Left ventricle myocardium inferior (tissue), 1 donor: ENCODE data around the gene UGT2A3. TPM values are rescaled to one million over a fixed set of nuclear protein-coding genes. Genes with fewer than 3 reads are reported as not detected.

Experiments
- DNase-seq: peaks from one replicate; pipeline ENCODE4 v3.0.0-alpha.2; 2020
- H3K27ac ChIP-seq: fragments of 200-600 bp; replicated peaks from 2 replicates; pipeline ENCODE4 v1.8.0; 2021
- H3K27me3 ChIP-seq: fragments of 200-600 bp; 2 replicates; pipeline ENCODE4 v1.8.0; 2021; ENCODE audit warnings: low read depth
- H3K36me3 ChIP-seq: fragments of 200-600 bp; 2 replicates; pipeline ENCODE4 v1.8.0; 2021
- H3K4me1 ChIP-seq: fragments of 200-600 bp; 2 replicates; pipeline ENCODE4 v1.8.0; 2021
- H3K4me3 ChIP-seq: fragments of 200-600 bp; 2 replicates; pipeline ENCODE4 v1.8.0; 2021; ENCODE audit warnings: mild to moderate bottlenecking, moderate library complexity
- H3K9me3 ChIP-seq: fragments of 200-600 bp; replicated peaks from 2 replicates; pipeline ENCODE4 v1.8.0; 2021
- CTCF ChIP-seq: fragments of 200-600 bp; IDR thresholded peaks from 2 replicates; pipeline ENCODE4 v1.8.0; 2021; ENCODE audit warnings: antibody characterized with exemption, mild to moderate bottlenecking, borderline replicate concordance
- intact Hi-C: fragments of 100-400 bp; cut with micrococcal nuclease; formaldehyde crosslinking; loops from one replicate; pipeline ENCODE4 v1.11.0; 2022
- total RNA-seq: library from RNA; stranded (reverse); fragmentation: NEBNext Ultra II Directional; extraction: Animal tissue kit (Norgen Biotek cat#: 25700); gene quantifications from one replicate; pipeline ENCODE4 v1.2.1, GENCODE V29; 2021
- donor health status: DM: no; HTN: yes; CAD: no; lungs with severe emphysema.

The UGT2A3 gene
- total RNA-seq, 1 donor from 2014 or later: not detected

- Histone ChIP-seq H3K36me3 (no peaks in the 10 kb centered on the region), H3K4me3 (no peak overlapping the region), H3K27ac (no peak overlapping the region), H3K4me1 (no peaks in the 10 kb centered on the region), H3K9me3 (peaks cover 6% of the 10 kb centered on the region), H3K27me3 (no peaks in the 10 kb centered on the region)
- no peak for TF ChIP-seq CTCF
- no peak for DNase-seq
- intact Hi-C loops: no loop called here
Observed at GRCh38 chr4:68891678-68892077, 59.9 kb downstream of the UGT2A3 start.

GRCh38 chr4:68885545-68885944 is 66.1 kb downstream of the UGT2A3 start:
- H3K9me3 ChIP-seq: no peaks in the 10 kb centered on the region
- H3K27me3 ChIP-seq: no peaks in the 10 kb centered on the region
- no peaks in the 10 kb centered on the region for H3K4me1 ChIP-seq
- no peak overlapping the region for H3K27ac ChIP-seq
- DNase-seq: no peak
- H3K36me3 ChIP-seq: no peaks in the 10 kb centered on the region
- intact Hi-C loops: no loop called here
- no peak for TF ChIP-seq CTCF
- H3K4me3 ChIP-seq: no peak overlapping the region

- intact Hi-C loops: no loop called here
- no peak for DNase-seq
- H3K27ac ChIP-seq: no peak overlapping the region
- H3K27me3 ChIP-seq: no peaks in the 10 kb centered on the region
- no peak overlapping the region for H3K4me3 ChIP-seq
- no peaks in the 10 kb centered on the region for H3K36me3 ChIP-seq
- no peak for TF ChIP-seq CTCF
- H3K9me3 ChIP-seq: no peaks in the 10 kb centered on the region
- H3K4me1 ChIP-seq: no peaks in the 10 kb centered on the region
Observed at GRCh38 chr4:68883870-68884269, 67.7 kb downstream of the UGT2A3 start.

Other genes with a start within 250 kb of the UGT2A3 start
- not detected for gene UGT2B10, start 135.8 kb downstream of the UGT2A3 start, total RNA-seq
- not detected for gene UGT2B7, start 144.7 kb upstream of the UGT2A3 start, total RNA-seq